Hematopoietic multipotent progenitor cell treated with erythropoietin and hydrocortisone succinate and interleukin-3 and kit ligand, for 17 days (in vitro differentiated cells): ENCODE measurements around the gene LMO3.

Experiments
- DNase-seq: peaks from one replicate; pipeline ENCODE4 v3.0.0-alpha.2; 2015; ENCODE audit warnings: low spot score

Gene LMO3

GRCh38 chr12:16606117-16606200 is at the start of gene LMO3:
LMO3 (minus strand) TSS chr12:16606162; CDS start chr12:16600860, 5,302 bp downstream.
- no peak for DNase-seq

- no peak for DNase-seq
Measured at GRCh38 chr12:16636435-16637055, 30.6 kb upstream of the LMO3 start.

- DNase-seq, result no peak
Measured at GRCh38 chr12:16634786-16635185, 28.8 kb upstream of the LMO3 start.

GRCh38 chr12:16626991-16627390 is 21.0 kb upstream of the LMO3 start:
- no peak for DNase-seq

GRCh38 chr12:16622338-16622737 is 16.4 kb upstream of the LMO3 start:
- DNase-seq, result no peak

DNA sequence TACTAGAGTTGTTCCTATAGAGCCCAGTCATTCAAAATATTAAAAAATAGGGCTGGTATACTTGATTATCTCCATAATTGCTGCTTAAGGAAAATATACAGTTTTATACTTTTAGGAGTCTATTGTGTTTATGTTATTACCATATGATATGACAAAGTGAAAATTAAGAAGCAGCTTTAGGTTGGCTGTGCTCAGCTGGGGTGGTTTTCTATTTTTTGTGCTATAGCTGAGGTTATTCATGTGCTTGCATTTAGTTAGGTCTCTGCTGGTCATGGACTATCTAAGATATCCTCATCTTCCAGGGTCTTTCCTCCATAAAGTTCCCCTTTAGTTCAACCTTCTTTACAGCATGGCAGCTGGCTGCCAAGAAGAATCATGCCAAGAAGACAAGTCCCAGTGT is 13.6 kb upstream of the LMO3 start:
- DNase-seq, result no peak

- no peak for DNase-seq
Measured at GRCh38 chr12:16618256-16618655, 12.3 kb upstream of the LMO3 start.

DNA sequence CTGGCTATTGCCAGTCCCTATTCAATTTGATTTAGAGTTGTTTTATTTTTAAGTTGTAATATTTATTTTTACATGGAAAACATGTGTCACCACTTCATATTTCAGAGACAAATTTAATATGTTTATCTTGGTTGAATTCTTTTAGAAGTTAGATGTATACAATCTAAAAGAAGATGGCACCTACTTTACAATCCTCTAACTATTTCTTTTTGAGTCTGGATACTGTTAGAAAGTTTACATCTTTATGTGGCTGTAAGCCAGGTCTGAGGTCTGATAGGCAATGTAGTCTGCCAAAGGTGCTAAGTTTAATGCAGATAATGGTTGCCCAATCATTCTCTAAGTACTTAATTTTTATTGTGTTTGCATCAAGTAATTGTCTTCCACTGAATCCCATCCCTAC is 7.2 kb upstream of the LMO3 start:
- no peak for DNase-seq

DNA sequence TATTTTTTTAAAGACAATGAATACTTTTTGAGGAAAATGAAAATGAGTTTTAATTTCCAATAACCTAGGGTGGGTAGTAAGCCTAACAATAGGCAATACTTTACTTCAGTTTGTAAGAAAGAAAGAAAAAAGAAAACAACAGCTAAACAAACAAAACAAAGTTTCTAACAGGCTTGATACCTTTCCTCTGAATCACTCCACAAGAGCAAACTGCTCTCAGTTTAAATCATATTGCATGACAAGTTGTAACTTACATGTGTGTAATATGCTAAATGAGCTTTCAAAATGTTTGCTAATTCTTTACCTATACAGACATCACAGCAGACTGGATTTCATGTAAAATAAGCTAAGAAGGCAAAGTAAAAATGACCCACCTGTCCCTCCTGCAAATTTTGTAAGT is 6.7 kb upstream of the LMO3 start:
- DNase-seq, result no peak

- no peak for DNase-seq
Measured at GRCh38 chr12:16611146-16611545, 5.2 kb upstream of the LMO3 start.

DNA sequence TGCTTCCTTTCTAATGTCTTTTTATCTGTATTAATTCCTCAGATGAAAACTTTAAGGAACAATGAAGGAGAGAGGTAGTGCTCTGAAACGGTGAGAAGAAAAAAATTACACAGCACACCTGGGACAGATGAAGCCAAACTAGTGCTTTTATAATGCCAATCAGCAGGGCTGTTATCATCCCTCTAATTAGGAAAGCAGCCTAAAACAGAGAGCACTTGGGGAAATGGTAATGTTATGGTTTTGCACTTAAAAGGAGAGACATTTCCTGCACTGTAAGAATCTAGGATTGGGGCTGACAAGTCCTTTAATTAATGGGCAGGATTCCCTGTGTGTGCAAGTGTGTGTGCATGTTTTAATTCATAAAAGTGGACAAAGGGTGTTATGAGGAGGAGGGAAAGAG is 4.8 kb upstream of the LMO3 start:
- no peak for DNase-seq

- no peak for DNase-seq
Measured at GRCh38 chr12:16610001-16610585, 4.1 kb upstream of the LMO3 start.

- no peak for DNase-seq
Measured at GRCh38 chr12:16608946-16609539, 3.1 kb upstream of the LMO3 start.

DNA sequence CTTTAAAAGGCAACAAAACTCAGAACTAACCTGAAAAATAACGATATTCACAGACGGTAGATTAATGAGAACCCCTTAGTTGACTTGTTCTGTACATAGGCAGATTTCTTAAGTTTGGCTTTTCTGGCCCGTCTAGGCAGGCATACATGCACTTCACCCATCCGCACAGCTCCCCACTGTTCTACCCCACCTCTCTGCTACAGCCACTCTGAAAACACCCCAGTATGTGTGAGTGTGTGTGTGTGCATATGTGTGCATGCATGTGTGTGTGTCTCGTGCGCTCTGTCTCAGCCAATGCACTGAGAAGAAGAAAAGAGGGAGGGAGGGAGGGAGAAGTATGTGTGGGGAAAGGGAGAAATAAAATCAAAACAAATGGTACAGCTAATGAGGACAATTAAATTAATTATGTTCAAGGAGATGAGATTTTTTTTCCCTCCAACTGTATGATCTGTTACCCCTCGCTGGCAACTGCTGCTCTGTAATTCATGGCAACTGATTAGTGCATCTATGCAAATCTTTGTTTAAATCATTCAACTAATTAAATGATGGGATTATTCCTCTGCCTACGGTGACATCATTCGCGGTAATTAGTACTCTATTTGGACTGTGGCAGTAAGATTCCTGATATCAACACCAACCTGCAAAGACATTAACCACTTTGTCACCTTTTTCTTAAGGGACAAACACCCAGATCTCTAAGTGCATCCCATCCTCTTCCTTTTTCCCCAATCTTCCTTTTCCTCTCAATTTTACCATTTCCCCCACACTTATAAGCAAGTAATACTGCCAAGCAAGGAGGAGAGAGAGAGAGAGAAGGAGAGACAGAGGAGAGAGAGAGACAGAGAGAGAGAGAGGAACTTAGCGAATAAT is 2.2 kb upstream of the LMO3 start:
- no peak for DNase-seq

GRCh38 chr12:16606991-16607390 is 1.0 kb upstream of the LMO3 start:
- no peak for DNase-seq

DNA sequence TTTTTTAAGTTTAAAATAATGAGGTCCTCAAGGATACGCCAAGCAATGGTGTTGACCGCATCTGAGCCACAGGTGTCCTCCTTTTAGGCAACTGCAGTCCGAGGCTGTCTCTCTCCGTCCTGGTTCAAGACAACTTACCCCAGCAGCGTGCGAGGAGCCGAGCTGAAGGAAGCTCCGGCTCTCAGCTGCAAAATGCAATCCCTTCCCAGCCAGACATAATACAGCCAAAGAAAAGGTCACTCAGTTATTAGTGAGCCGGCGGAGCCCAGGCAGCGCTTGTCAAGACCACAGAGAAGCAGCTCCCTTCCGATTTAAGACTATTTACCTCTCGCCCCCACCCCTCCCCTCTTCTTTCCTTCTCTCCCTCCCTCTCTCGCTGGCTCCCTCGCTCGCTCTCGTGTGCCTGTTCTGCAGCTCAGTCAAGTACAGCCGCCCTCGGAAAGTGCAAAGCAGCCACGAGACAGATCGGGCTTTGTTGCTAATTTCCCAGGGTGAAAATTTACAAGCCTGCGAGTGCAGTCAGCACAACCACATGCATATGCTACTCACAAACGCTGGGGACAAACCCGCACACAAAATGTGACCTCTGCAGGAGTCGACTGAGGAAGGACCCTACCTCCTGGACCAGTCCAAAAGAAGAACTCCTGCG is 363 bp upstream of the LMO3 start:
- no peak for DNase-seq

DNA sequence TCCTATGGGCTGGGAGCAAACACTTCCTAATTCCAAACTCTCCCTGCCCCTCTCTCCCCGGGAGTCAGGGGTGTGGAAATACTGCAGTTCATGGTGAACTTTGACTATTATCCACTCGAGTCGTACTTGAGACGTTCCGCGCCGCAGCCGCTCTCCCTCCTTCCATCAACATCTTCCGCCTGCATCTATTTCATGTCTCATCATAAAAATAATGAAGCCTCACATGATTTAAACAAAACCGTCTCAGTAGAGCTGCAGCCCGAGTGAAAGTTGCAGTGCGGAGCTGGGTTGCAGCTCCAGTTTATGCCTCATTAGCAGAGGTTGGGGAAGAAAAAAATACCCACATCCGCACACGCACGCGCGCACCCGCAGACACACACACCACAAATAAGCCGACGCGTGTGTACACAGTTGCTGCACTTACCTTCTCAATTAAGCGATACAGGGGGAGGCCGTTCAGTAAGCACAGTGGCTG is 283 bp downstream of the LMO3 start:
- DNase-seq, result no peak

DNA sequence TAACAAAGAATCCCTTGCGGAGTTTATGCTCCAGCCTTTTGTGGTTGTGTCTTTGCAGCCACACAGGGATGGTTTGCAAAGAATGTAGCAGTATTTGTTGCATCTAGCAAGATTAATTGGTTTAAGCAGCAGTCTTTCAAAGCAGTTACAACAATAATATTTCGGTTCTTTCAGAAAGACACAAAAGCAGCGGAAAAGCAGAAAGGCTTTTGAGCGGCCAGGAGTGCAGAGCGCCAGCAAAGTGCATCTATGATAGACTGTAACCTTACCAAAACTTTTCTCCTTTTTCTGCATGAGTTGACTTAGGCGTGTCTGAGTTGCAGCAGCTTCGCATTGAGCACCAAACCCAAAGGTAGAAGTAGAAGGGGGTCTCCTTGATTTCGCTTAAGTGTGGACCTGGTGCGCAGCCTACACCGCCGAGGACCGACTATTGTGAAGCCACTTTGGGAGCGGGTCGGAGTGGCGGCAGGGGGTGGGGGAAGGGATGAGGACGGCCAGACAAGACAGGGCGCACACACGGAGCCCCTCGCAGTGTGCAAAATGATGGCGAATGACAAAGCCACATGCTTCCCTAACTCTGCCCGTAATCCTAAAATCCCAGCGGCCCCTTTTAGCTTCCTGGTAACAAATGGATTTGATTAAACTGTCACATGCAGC is 1.2 kb downstream of the LMO3 start:
- no peak for DNase-seq

GRCh38 chr12:16603916-16604575 is 1.9 kb downstream of the LMO3 start:
- DNase-seq, result no peak

GRCh38 chr12:16603260-16603915 is 2.6 kb downstream of the LMO3 start:
- DNase-seq, result no peak

DNA sequence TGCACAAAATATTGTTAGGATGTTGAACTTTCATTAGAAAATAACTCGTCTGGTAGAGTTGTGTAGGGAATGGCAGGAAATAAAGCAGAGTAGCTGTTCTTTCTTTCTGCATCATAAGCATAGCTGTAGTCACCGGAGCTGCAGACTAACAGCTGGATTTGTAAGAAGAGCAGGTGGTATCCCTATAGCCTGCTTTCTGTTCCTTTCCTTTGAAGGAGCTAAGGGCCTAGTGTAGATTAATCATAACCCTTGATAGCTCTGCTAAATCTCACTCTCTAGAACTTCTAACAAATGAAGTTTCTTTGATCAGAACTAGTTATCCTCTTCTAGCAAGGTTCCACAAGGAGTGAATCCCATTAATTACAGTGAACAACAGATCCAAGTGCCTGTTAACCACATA is 3.5 kb downstream of the LMO3 start:
- no peak for DNase-seq
